OCI-LY7 (cell line): ENCODE results near the gene SPATA45.

Source experiments
- CTCF ChIP-seq: fragments of 200-600 bp; sonication (generic); conservative IDR thresholded peaks from 2 replicates; pipeline ENCODE4 v1.5.1; 2014; ENCODE audit warnings: mild to moderate bottlenecking, antibody characterized with exemption, low read length, moderate library complexity, mixed read lengths
- EZH2phosphoT487 ChIP-seq: fragments of 200-600 bp; sonication (generic); IDR thresholded peaks from 2 replicates; pipeline ENCODE4 v1.6.1; 2018; ENCODE audit warnings: low read depth, borderline replicate concordance, mild to moderate bottlenecking, mixed run types, antibody characterized with exemption, low read length, moderate library complexity, mixed read lengths

- TF ChIP-seq CTCF (no peak), EZH2phosphoT487 (no peak)
These were observed 21.5 kb downstream of the SPATA45 start for GRCh38 chr1:212825798-212826452.
